Gastrocnemius medialis (tissue), 4 donors: Measurements from ENCODE around the gene FNDC3A.

Source experiments
- CTCF ChIP-seq, 5 experiments: fragments of 450-650 bp in 3 of 5; fragments of 200-600 bp in 2 of 5; sonication (generic) in 2 of 5; IDR thresholded peaks in 4 of 5; conservative IDR thresholded peaks in 1 of 5; 1 replicate in 4 of 5; 2 replicates in 1 of 5; pipeline ENCODE4 v1.5.1; 2016 to 2019; ENCODE audit warnings: antibody characterized with exemption in 5 of 5, mild to moderate bottlenecking in 3 of 5, moderate library complexity in 3 of 5
- POLR2A ChIP-seq, 2 donors: fragments of 450-650 bp; IDR thresholded peaks; one replicate each; pipeline ENCODE4 v1.6.1; 2017; ENCODE audit warnings: antibody characterized with exemption in 2 of 2, mild to moderate bottlenecking in 2 of 2, moderate library complexity in 2 of 2

- TF ChIP-seq CTCF (IDR thresholded peaks at IDR 0.05 in 4 of 5, conservative IDR thresholded peaks at IDR 0.05 in 1 of 5) (no peak), POLR2A (IDR thresholded peaks at IDR 0.05) (no peak)
Observed at GRCh38 chr13:49023431-49023830, 47.7 kb downstream of the FNDC3A start.
